MM.1S (cell line): Measurements from ENCODE around the gene PLEKHO1.

Experiments used
- CTCF ChIP-seq: fragments of 300-600 bp; sonication (generic); IDR thresholded peaks from 2 replicates; pipeline ENCODE4 v1.5.1; 2016; ENCODE audit warnings: antibody characterized with exemption, low read length, mixed read lengths
- EZH2 ChIP-seq: fragments of 300-600 bp; sonication (generic); optimal IDR thresholded peaks from 2 replicates; pipeline ENCODE3; 2017; ENCODE audit warnings: low read depth, mild to moderate bottlenecking, antibody characterized with exemption, low read length, mixed read lengths

DNA sequence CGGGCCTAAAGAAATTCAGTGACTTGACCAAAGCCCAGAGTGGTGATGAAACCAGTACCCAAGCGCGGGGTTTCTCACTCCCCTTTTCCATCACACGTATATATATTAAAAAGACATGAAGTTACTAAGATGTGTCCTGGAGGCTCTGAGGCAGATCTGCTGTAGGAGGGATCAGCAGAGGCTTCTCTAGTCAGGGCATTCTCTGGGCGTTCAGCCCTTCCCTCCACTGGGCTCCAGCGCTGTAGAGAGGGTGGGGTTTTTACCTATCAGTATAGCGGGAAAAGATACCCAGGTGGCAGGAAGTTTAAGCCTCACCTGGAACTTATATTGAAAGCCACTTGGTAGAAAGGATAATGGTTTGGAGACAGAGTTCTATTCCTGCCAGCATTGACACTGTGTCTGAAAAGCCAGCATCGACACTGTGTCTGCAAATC is 862 bp upstream of the PLEKHO1 start:
- no peak for TF ChIP-seq CTCF
- TF ChIP-seq EZH2 = no peak
